Suprapubic skin (tissue), 3 donors: ENCODE results near the gene PARVB.

Experiments
- POLR2AphosphoS5 ChIP-seq, 3 donors: sonication (generic); formaldehyde crosslinking; IDR thresholded peaks; one replicate each; pipeline ENCODE4 v1.6.1; 2017; ENCODE audit warnings: antibody characterized with exemption in 3 of 3
- TF ChIP-seq, protein P1 (sequence below), 2 donors: fragments of 200-600 bp in 1 of 2; fragments of 450-650 bp in 1 of 2; sonication (generic) in 1 of 2; IDR thresholded peaks; one replicate each; pipeline ENCODE4 v1.5.1; 2016 to 2019; ENCODE audit warnings: antibody characterized with exemption in 2 of 2, mild to moderate bottlenecking in 1 of 2, moderate library complexity in 1 of 2

DNA sequence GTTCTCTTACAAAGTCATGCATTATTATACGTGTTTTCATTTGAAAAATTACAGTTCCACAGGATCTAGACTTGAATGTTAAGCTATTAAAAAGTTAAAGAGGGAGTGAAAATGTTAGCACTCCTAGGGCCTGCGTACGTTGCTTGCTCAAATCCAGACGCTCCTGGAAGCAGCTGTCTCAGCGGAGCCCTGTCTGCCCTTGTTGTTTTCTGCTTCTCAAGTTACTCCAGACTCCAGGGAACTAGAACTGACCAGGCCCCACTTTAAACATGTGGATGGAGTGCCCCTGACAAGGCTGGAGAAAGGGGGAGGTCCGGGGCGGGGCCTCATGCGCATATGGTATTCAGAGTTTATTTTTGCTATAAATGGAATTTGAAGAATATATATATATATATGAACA is 9.6 kb downstream of the PARVB start:
- TF ChIP-seq, protein P1, sequence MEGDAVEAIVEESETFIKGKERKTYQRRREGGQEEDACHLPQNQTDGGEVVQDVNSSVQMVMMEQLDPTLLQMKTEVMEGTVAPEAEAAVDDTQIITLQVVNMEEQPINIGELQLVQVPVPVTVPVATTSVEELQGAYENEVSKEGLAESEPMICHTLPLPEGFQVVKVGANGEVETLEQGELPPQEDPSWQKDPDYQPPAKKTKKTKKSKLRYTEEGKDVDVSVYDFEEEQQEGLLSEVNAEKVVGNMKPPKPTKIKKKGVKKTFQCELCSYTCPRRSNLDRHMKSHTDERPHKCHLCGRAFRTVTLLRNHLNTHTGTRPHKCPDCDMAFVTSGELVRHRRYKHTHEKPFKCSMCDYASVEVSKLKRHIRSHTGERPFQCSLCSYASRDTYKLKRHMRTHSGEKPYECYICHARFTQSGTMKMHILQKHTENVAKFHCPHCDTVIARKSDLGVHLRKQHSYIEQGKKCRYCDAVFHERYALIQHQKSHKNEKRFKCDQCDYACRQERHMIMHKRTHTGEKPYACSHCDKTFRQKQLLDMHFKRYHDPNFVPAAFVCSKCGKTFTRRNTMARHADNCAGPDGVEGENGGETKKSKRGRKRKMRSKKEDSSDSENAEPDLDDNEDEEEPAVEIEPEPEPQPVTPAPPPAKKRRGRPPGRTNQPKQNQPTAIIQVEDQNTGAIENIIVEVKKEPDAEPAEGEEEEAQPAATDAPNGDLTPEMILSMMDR (IDR thresholded peaks at IDR 0.05): no peak
- no peak for TF ChIP-seq POLR2AphosphoS5 (IDR thresholded peaks at IDR 0.05)
